Neural progenitor cell (in vitro differentiated cells): Measurements from ENCODE around the gene SPTBN4. TPM values are rescaled to one million over a fixed set of nuclear protein-coding genes. Genes with fewer than 3 reads are reported as not detected.

Experiments
- DNase-seq: peaks from one replicate; pipeline ENCODE4 v3.0.0-alpha.2; 2016; ENCODE audit warnings: low spot score
- H2AFZ ChIP-seq: fragments of 200-600 bp; sonication (generic); replicated peaks from 2 replicates; pipeline ENCODE4 v1.6.1; 2016; ENCODE audit warnings: antibody characterized with exemption
- H3F3A ChIP-seq: fragments of 200-600 bp; sonication (generic); 2 replicates; pipeline ENCODE4 v1.6.1; 2016; ENCODE audit warnings: antibody characterized with exemption, low read depth
- H3K27ac ChIP-seq: fragments of 200-600 bp; sonication (generic); 2 replicates; pipeline ENCODE4 v1.5.1; 2016; ENCODE audit warnings: mild to moderate bottlenecking
- H3K27me3 ChIP-seq: fragments of 200-600 bp; sonication (generic); 2 replicates; pipeline ENCODE4 v1.6.1; 2016; ENCODE audit warnings: mild to moderate bottlenecking, moderate library complexity
- H3K36me3 ChIP-seq: fragments of 200-600 bp; sonication (generic); 2 replicates; pipeline ENCODE4 v1.5.1; 2016
- H3K4me1 ChIP-seq: fragments of 200-600 bp; sonication (generic); 2 replicates; pipeline ENCODE4 v1.6.1; 2016; ENCODE audit warnings: mixed run types
- H3K4me2 ChIP-seq: fragments of 200-600 bp; sonication (generic); 2 replicates; pipeline ENCODE4 v1.6.1; 2016
- H3K4me3 ChIP-seq: fragments of 200-600 bp; sonication (generic); 2 replicates; pipeline ENCODE4 v1.5.1; 2016
- H3K79me2 ChIP-seq: fragments of 200-600 bp; sonication (generic); 2 replicates; pipeline ENCODE4 v1.6.1; 2016; ENCODE audit warnings: low read depth
- H3K9ac ChIP-seq: fragments of 200-600 bp; sonication (generic); 2 replicates; pipeline ENCODE4 v1.6.1; 2016
- H3K9me3 ChIP-seq: fragments of 200-600 bp; sonication (generic); 2 replicates; pipeline ENCODE4 v1.5.1; 2016; ENCODE audit warnings: low read depth
- H4K20me1 ChIP-seq: fragments of 200-600 bp; sonication (generic); 2 replicates; pipeline ENCODE4 v1.6.1; 2016; ENCODE audit warnings: low read depth
- H3K27ac Mint-ChIP-seq: 3 replicates; pipeline ENCODE4 v1.8.0; 2021; ENCODE audit warnings: mixed read lengths
- H3K27me3 Mint-ChIP-seq: 2 replicates; pipeline ENCODE4 v1.8.0; 2022; ENCODE audit warnings: low read depth, mild to moderate bottlenecking, inconsistent platforms, moderate library complexity, mixed read lengths; ENCODE audit not compliant: insufficient read depth
- H3K36me3 Mint-ChIP-seq: 3 replicates; pipeline ENCODE4 v1.8.0; 2021; ENCODE audit warnings: mixed read lengths
- H3K4me1 Mint-ChIP-seq: 3 replicates; pipeline ENCODE4 v1.8.0; 2021; ENCODE audit warnings: mixed read lengths
- H3K4me3 Mint-ChIP-seq: 3 replicates; pipeline ENCODE4 v1.8.0; 2021; ENCODE audit warnings: mild to moderate bottlenecking, moderate library complexity, mixed read lengths
- H3K9me3 Mint-ChIP-seq: 3 replicates; pipeline ENCODE4 v1.8.0; 2020; ENCODE audit warnings: mixed read lengths
- EZH2 ChIP-seq: fragments of 200-600 bp; sonication (generic); IDR thresholded peaks from 2 replicates; pipeline ENCODE4 v1.6.1; 2017; ENCODE audit warnings: antibody characterized with exemption, mild to moderate bottlenecking, moderate library complexity
- EZH2phosphoT487 ChIP-seq: fragments of 200-600 bp; sonication (generic); IDR thresholded peaks from 2 replicates; pipeline ENCODE4 v1.6.1; 2017; ENCODE audit warnings: antibody characterized with exemption
- total RNA-seq: library from RNA; depleted of rRNA; stranded (reverse); fragments of >200 nt; gene quantifications from 2 replicates; pipeline ENCODE4 v1.2.3, GENCODE V29; 2015; ENCODE audit warnings: low replicate concordance
- TF ChIP-seq, protein P1 (sequence below): fragments of 200-600 bp; sonication (generic); IDR thresholded peaks from 2 replicates; pipeline ENCODE4 v1.5.1; 2017; ENCODE audit warnings: antibody characterized with exemption, mild to moderate bottlenecking

The SPTBN4 gene
- total RNA-seq, 1 donor from 2014 or later: 2.5 TPM

DNA sequence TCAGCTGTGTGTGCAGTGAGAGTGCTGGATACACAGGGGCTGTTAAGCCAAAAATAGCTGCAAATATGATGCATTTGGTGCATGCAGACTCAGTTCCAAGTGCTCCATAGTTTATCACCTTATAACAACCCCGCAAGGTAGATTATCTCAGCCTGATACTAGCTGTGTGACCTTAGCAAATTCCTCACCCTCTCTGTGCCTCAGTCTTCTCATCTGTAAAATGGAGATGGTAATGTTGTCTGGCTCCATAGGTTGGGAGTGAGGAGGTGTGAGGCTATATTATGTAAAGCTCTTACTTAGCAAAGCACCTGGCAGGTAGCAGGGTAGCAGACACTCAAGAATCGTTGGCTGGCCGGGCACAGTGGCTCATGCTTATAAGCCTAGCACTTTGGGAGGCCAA, 86.0 kb downstream of the SPTBN4 start:
- no peak overlapping the region for H3K27ac Mint-ChIP-seq
- Histone ChIP-seq H3F3A (peaks cover 16% of the 10 kb centered on the region), H3K9ac (no peak overlapping the region), H3K4me3 (no peak overlapping the region), H3K79me2 (no peaks in the 10 kb centered on the region), H3K27ac (no peak overlapping the region), H4K20me1 (peaks cover 4% of the 10 kb centered on the region), H3K4me2 (no peak overlapping the region), H2AFZ (no peak overlapping the region), H3K4me1 (peaks cover 12% of the 10 kb centered on the region), H3K9me3 (no peaks in the 10 kb centered on the region), H3K27me3 (peaks cover 84% of the 10 kb centered on the region), H3K36me3 (no peaks in the 10 kb centered on the region)
- no peaks in the 10 kb centered on the region for H3K9me3 Mint-ChIP-seq
- H3K36me3 Mint-ChIP-seq: no peaks in the 10 kb centered on the region
- no peak overlapping the region for H3K4me3 Mint-ChIP-seq
- peaks cover 32% of the 10 kb centered on the region for H3K27me3 Mint-ChIP-seq
- peaks cover 9% of the 10 kb centered on the region for H3K4me1 Mint-ChIP-seq
- TF ChIP-seq, protein P1, sequence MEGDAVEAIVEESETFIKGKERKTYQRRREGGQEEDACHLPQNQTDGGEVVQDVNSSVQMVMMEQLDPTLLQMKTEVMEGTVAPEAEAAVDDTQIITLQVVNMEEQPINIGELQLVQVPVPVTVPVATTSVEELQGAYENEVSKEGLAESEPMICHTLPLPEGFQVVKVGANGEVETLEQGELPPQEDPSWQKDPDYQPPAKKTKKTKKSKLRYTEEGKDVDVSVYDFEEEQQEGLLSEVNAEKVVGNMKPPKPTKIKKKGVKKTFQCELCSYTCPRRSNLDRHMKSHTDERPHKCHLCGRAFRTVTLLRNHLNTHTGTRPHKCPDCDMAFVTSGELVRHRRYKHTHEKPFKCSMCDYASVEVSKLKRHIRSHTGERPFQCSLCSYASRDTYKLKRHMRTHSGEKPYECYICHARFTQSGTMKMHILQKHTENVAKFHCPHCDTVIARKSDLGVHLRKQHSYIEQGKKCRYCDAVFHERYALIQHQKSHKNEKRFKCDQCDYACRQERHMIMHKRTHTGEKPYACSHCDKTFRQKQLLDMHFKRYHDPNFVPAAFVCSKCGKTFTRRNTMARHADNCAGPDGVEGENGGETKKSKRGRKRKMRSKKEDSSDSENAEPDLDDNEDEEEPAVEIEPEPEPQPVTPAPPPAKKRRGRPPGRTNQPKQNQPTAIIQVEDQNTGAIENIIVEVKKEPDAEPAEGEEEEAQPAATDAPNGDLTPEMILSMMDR: no peak
- TF ChIP-seq EZH2phosphoT487: no peak
- no peak for DNase-seq

DNA sequence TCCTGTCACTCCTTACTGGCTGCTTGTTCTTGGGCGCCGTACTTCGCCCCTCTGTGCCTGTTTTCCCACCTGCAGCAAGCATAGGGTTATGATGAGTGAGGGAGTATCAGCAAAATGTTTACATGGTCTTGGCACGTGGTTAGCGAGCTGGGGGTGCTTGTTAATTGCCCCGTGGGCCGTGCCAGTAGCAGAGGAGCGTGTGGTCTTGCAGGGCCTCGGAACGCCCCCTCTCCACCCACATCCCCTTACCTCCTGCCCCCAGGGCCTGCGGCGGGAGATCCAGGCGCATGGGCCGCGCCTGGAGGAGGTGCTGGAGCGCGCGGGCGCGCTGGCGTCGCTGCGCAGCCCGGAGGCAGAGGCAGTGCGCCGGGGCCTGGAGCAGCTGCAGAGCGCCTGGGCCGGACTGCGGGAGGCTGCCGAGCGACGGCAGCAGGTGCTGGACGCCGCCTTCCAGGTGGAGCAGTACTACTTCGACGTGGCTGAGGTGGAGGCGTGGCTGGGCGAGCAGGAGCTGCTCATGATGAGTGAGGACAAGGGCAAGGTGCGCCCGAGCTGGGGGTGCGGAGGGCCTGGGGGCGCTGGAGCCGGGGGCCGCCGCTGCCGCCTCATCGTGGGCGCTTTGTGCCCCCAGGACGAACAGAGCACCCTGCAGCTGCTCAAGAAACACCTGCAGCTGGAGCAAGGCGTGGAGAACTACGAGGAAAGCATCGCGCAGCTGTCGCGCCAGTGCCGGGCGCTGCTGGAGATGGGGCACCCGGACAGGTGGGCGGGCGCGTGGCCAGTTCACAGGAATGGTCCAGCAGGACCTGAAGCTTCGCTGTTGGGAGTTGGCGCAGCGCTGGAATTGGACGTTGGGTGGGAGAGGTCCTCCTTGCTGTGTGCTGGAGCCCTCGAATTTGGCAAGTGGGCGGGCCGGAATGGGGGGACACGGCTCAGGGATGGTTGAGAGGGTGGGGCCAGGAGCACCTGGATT, 87.4 kb downstream of the SPTBN4 start:
- Histone ChIP-seq H3K4me1 (peaks cover 7% of the 10 kb centered on the region), H3K27me3 (peaks cover 75% of the 10 kb centered on the region), H3K9ac (no peak overlapping the region), H3K79me2 (no peaks in the 10 kb centered on the region), H3K4me3 (peak overlapping the region; percentile 8), H3K4me2 (peak overlapping the region; percentile 63), H3K27ac (no peak overlapping the region), H2AFZ (peak overlapping the region; percentile 64), H3K36me3 (no peaks in the 10 kb centered on the region), H3F3A (peaks cover 11% of the 10 kb centered on the region), H4K20me1 (peaks cover 4% of the 10 kb centered on the region), H3K9me3 (no peaks in the 10 kb centered on the region)
- H3K36me3 Mint-ChIP-seq: no peaks in the 10 kb centered on the region
- H3K9me3 Mint-ChIP-seq: no peaks in the 10 kb centered on the region
- peak; percentile 68 for TF ChIP-seq EZH2
- TF ChIP-seq, protein P1: peak; percentile 6
- no peak for TF ChIP-seq EZH2phosphoT487
- peaks cover 5% of the 10 kb centered on the region for H3K4me1 Mint-ChIP-seq
- peak; percentile 72 for DNase-seq
- no peak overlapping the region for H3K27ac Mint-ChIP-seq
- H3K4me3 Mint-ChIP-seq: no peak overlapping the region
- peaks cover 33% of the 10 kb centered on the region for H3K27me3 Mint-ChIP-seq

DNA sequence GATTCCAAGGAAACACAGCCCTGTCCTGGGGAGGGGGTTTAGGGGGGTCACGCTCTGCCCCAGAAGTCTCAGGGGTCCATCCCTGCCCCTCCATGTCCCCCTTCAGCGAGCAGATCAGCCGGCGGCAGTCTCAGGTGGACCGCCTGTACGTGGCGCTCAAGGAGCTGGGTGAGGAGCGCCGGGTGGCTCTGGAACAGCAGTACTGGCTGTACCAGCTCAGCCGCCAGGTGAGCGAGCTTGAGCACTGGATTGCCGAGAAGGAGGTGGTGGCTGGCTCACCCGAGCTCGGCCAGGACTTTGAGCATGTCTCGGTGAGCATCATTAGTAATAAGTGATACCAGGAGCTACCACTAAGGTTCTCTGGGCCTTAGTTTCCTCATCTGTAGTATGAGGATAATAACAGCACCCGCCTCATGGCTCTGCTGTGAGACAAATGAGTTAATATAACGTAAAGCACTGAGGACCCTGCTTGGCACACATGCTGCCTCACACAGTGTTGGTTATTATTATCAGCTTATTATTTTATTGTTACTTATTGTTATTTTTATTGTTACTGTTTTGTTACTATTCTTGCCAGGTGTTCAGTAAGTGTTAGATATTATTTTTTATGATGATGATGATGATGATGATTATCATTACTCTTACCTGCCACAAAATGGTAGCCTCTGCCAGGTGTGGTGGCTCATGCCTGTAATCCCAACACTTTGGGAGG, 89.3 kb downstream of the SPTBN4 start:
- H3K79me2 ChIP-seq: no peaks in the 10 kb centered on the region
- Mint-ChIP-seq H3K27me3 (peaks cover 32% of the 10 kb centered on the region), H3K27ac (no peak overlapping the region), H3K4me3 (no peak overlapping the region), H3K4me1 (no peaks in the 10 kb centered on the region), H3K9me3 (no peaks in the 10 kb centered on the region), H3K36me3 (no peaks in the 10 kb centered on the region)
- H3K4me1 ChIP-seq: peaks cover 7% of the 10 kb centered on the region
- H3K9me3 ChIP-seq: no peaks in the 10 kb centered on the region
- peaks cover 77% of the 10 kb centered on the region for H3K27me3 ChIP-seq
- peaks cover 11% of the 10 kb centered on the region for H3F3A ChIP-seq
- no peak overlapping the region for H3K4me3 ChIP-seq
- no peak overlapping the region for H3K4me2 ChIP-seq
- H3K36me3 ChIP-seq: no peaks in the 10 kb centered on the region
- no peak overlapping the region for H3K9ac ChIP-seq
- no peak overlapping the region for H2AFZ ChIP-seq
- no peak for DNase-seq
- H4K20me1 ChIP-seq: peaks cover 4% of the 10 kb centered on the region
- TF ChIP-seq EZH2 (no peak), EZH2phosphoT487 (no peak)
- TF ChIP-seq, protein P1: no peak
- no peak overlapping the region for H3K27ac ChIP-seq
